ENCODE measurements around the gene ARL8A.
A peak's percentile ranks its signal among the peaks of the same experiment; 100 is the strongest.

Gene ARL8A

GRCh38 chr1:202158810-202159533 is 14.4 kb upstream of the ARL8A start:
- Mint-ChIP-seq H3K27me3 (no peaks in the 10 kb centered on the region), H3K9me3 (no peaks in the 10 kb centered on the region), H3K4me3 (peak overlapping the region; percentile 97 to 99), H3K4me1 (ENCODE audit: low read depth in 2 of 2) (peaks cover 69 to 88% of the 10 kb centered on the region in 2 donors), H3K27ac (peak overlapping the region; percentile 98 to 100), H3K36me3 (ENCODE audit: insufficient read depth) (peaks cover 73% of the 10 kb centered on the region)
- DNase-seq (no peak), ATAC-seq (replicated peaks) (no peak)

- Mint-ChIP-seq H3K9me3 (no peaks in the 10 kb centered on the region), H3K36me3 (ENCODE audit: insufficient read depth) (peaks cover 82% of the 10 kb centered on the region), H3K27ac (peak overlapping the region; percentile 98 to 100), H3K27me3 (no peaks in the 10 kb centered on the region), H3K4me1 (ENCODE audit: low read depth in 2 of 2) (peaks cover 63 to 85% of the 10 kb centered on the region in 2 donors), H3K4me3 (peak overlapping the region; percentile 97 to 99)
- no peak for DNase-seq
- no peak for ATAC-seq (replicated peaks)
Measured at GRCh38 chr1:202157945-202158344, 13.4 kb upstream of the ARL8A start.

GRCh38 chr1:202156590-202156989 is 12.1 kb upstream of the ARL8A start:
- no peak for DNase-seq
- Mint-ChIP-seq H3K27ac (peak overlapping the region; percentile 58 to 98), H3K27me3 (no peaks in the 10 kb centered on the region), H3K36me3 (ENCODE audit: insufficient read depth) (peaks cover 86% of the 10 kb centered on the region), H3K4me1 (ENCODE audit: low read depth in 2 of 2) (peaks cover 50 to 76% of the 10 kb centered on the region in 2 donors), H3K9me3 (no peaks in the 10 kb centered on the region), H3K4me3 (peak overlapping the region; percentile 42 to 97)
- ATAC-seq (replicated peaks) = no peak

- H3K4me1 Mint-ChIP-seq (ENCODE audit: low read depth in 2 of 2) = peaks cover 46 to 72% of the 10 kb centered on the region in 2 donors
- peaks cover 92% of the 10 kb centered on the region for H3K36me3 Mint-ChIP-seq (ENCODE audit: insufficient read depth)
- ATAC-seq (replicated peaks) = no peak
- H3K27me3 Mint-ChIP-seq = no peaks in the 10 kb centered on the region
- DNase-seq = no peak
- no peaks in the 10 kb centered on the region for H3K9me3 Mint-ChIP-seq
- peak overlapping the region; percentile 72 to 83 for H3K27ac Mint-ChIP-seq
- H3K4me3 Mint-ChIP-seq = peak overlapping the region in 1 of 2 donors; percentile 42
Measured at GRCh38 chr1:202155478-202156021, 11.0 kb upstream of the ARL8A start.

- Mint-ChIP-seq H3K4me3 (peak overlapping the region in 1 of 2 donors; percentile 37), H3K36me3 (ENCODE audit: insufficient read depth) (peaks cover 92% of the 10 kb centered on the region), H3K27ac (peak overlapping the region; percentile 72 to 83), H3K4me1 (ENCODE audit: low read depth in 2 of 2) (peaks cover 41 to 65% of the 10 kb centered on the region in 2 donors), H3K9me3 (no peaks in the 10 kb centered on the region), H3K27me3 (no peaks in the 10 kb centered on the region)
- peak; percentile 78 for ATAC-seq (replicated peaks)
- DNase-seq = peak; percentile 55 to 63 (median 55)
Measured at GRCh38 chr1:202154766-202155477, 10.4 kb upstream of the ARL8A start.

GRCh38 chr1:202154148-202154765 is 9.7 kb upstream of the ARL8A start:
- no peak for DNase-seq
- Mint-ChIP-seq H3K27ac (peak overlapping the region; percentile 72 to 83), H3K4me1 (ENCODE audit: low read depth in 2 of 2) (peaks cover 34 to 59% of the 10 kb centered on the region in 2 donors), H3K36me3 (ENCODE audit: insufficient read depth) (peaks cover 93% of the 10 kb centered on the region), H3K9me3 (no peaks in the 10 kb centered on the region), H3K4me3 (peak overlapping the region in 1 of 2 donors; percentile 37), H3K27me3 (no peaks in the 10 kb centered on the region)
- ATAC-seq (replicated peaks) = no peak

GRCh38 chr1:202153284-202153683 is 8.7 kb upstream of the ARL8A start:
- H3K36me3 Mint-ChIP-seq (ENCODE audit: insufficient read depth) = peaks cover 92% of the 10 kb centered on the region
- no peak overlapping the region for H3K4me3 Mint-ChIP-seq
- no peaks in the 10 kb centered on the region for H3K9me3 Mint-ChIP-seq
- DNase-seq (no peak), ATAC-seq (replicated peaks) (no peak)
- no peaks in the 10 kb centered on the region for H3K27me3 Mint-ChIP-seq
- H3K4me1 Mint-ChIP-seq (ENCODE audit: low read depth in 2 of 2) = peaks cover 26 to 49% of the 10 kb centered on the region in 2 donors
- peak overlapping the region in 1 of 2 donors; percentile 23 for H3K27ac Mint-ChIP-seq

GRCh38 chr1:202152399-202152798 is 7.9 kb upstream of the ARL8A start:
- Mint-ChIP-seq H3K9me3 (no peaks in the 10 kb centered on the region), H3K27me3 (no peaks in the 10 kb centered on the region), H3K36me3 (ENCODE audit: insufficient read depth) (peaks cover 92% of the 10 kb centered on the region), H3K4me1 (ENCODE audit: low read depth in 2 of 2) (peaks cover 20 to 40% of the 10 kb centered on the region in 2 donors), H3K27ac (no peak overlapping the region), H3K4me3 (no peak overlapping the region)
- ATAC-seq (replicated peaks) (no peak), DNase-seq (no peak)

GRCh38 chr1:202151045-202151444 is 6.5 kb upstream of the ARL8A start:
- ATAC-seq (replicated peaks) (no peak), DNase-seq (no peak)
- Mint-ChIP-seq H3K9me3 (no peaks in the 10 kb centered on the region), H3K4me3 (no peak overlapping the region), H3K27me3 (no peaks in the 10 kb centered on the region), H3K4me1 (ENCODE audit: low read depth in 2 of 2) (peaks cover 20 to 29% of the 10 kb centered on the region in 2 donors), H3K27ac (peak overlapping the region; percentile 54 to 79), H3K36me3 (ENCODE audit: insufficient read depth) (peaks cover 91% of the 10 kb centered on the region)

- H3K9me3 Mint-ChIP-seq = no peaks in the 10 kb centered on the region
- peaks cover 18 to 29% of the 10 kb centered on the region in 2 donors for H3K4me1 Mint-ChIP-seq (ENCODE audit: low read depth in 2 of 2)
- no peak for DNase-seq
- H3K36me3 Mint-ChIP-seq (ENCODE audit: insufficient read depth) = peaks cover 90% of the 10 kb centered on the region
- no peaks in the 10 kb centered on the region for H3K27me3 Mint-ChIP-seq
- H3K27ac Mint-ChIP-seq = peak overlapping the region; percentile 54 to 79
- no peak overlapping the region for H3K4me3 Mint-ChIP-seq
- no peak for ATAC-seq (replicated peaks)
Measured at GRCh38 chr1:202150602-202151001, 6.1 kb upstream of the ARL8A start.

- H3K27ac Mint-ChIP-seq = peak overlapping the region; percentile 54 to 79
- H3K9me3 Mint-ChIP-seq = no peaks in the 10 kb centered on the region
- ATAC-seq (replicated peaks) (no peak), DNase-seq (no peak)
- peaks cover 21 to 29% of the 10 kb centered on the region in 2 donors for H3K4me1 Mint-ChIP-seq (ENCODE audit: low read depth in 2 of 2)
- no peak overlapping the region for H3K4me3 Mint-ChIP-seq
- H3K27me3 Mint-ChIP-seq = no peaks in the 10 kb centered on the region
- H3K36me3 Mint-ChIP-seq (ENCODE audit: insufficient read depth) = peaks cover 90% of the 10 kb centered on the region
Measured at GRCh38 chr1:202150187-202150586, 5.7 kb upstream of the ARL8A start.

GRCh38 chr1:202149566-202149965 is 5.0 kb upstream of the ARL8A start:
- peak overlapping the region in 1 of 2 donors; percentile 75 for H3K27ac Mint-ChIP-seq

GRCh38 chr1:202148391-202148790 is 3.9 kb upstream of the ARL8A start:
- Mint-ChIP-seq H3K36me3 (ENCODE audit: insufficient read depth) (peaks cover 83% of the 10 kb centered on the region), H3K27me3 (no peaks in the 10 kb centered on the region), H3K9me3 (no peaks in the 10 kb centered on the region), H3K27ac (peak overlapping the region; percentile 75 to 90), H3K4me3 (no peak overlapping the region), H3K4me1 (ENCODE audit: low read depth in 2 of 2) (peaks cover 18 to 25% of the 10 kb centered on the region in 2 donors)
- ATAC-seq (replicated peaks) (no peak), DNase-seq (no peak)

More at GRCh38 chr1:202149566-202149965, 5.0 kb upstream of the ARL8A start:
- Mint-ChIP-seq H3K9me3 (no peaks in the 10 kb centered on the region), H3K4me1 (ENCODE audit: low read depth in 2 of 2) (peaks cover 18 to 25% of the 10 kb centered on the region in 2 donors), H3K27me3 (no peaks in the 10 kb centered on the region), H3K36me3 (ENCODE audit: insufficient read depth) (peaks cover 89% of the 10 kb centered on the region), H3K4me3 (no peak overlapping the region)
- DNase-seq = no peak
- ATAC-seq (replicated peaks) = no peak
